ENCODE data around the gene DNAAF1. TPM values are rescaled to one million over a fixed set of nuclear protein-coding genes. Genes with fewer than 3 reads are reported as not detected.
"Not testable (repeated sequence)": the region's sequence is repeated elsewhere in the genome, so short reads cannot be mapped to it uniquely, and the experiment has no call there.

DNAAF1 gene
- total RNA-seq, 3 donors from 2014 or later (not counting 1 experiment from before 2014, with no cell fraction given), result 0.43 to 2.9 (median 0.95) TPM

GRCh38 chr16:84212154-84212553 is 67.0 kb downstream of the DNAAF1 start:
- H3K4me1 ChIP-seq (ENCODE audit: control insufficient read depth, insufficient read depth, low read length), result no peaks in the 10 kb centered on the region
- TF ChIP-seq CTCF (IDR thresholded peaks at IDR 0.05), result no peak
- no peak overlapping the region for H3K27ac ChIP-seq (ENCODE audit: low read length)
- DNase-seq (no peak), ATAC-seq (no peak)
- intact Hi-C loops (cut with micrococcal nuclease), result no loop called here
- Mint-ChIP-seq H3K4me3 (no peak overlapping the region), H3K4me1 (no peaks in the 10 kb centered on the region), H3K27me3 (ENCODE audit: low read depth in 2 of 2) (peaks cover 0 to 3% of the 10 kb centered on the region in 2 donors), H3K27ac (no peak overlapping the region), H3K9me3 (no peaks in the 10 kb centered on the region), H3K36me3 (no peaks in the 10 kb centered on the region)
- no peaks in the 10 kb centered on the region for H3K36me3 ChIP-seq (ENCODE audit: control insufficient read depth, insufficient read depth, low read length)
- 68% methylated on average over 4 of the region's 4 CpGs for WGBS (ENCODE audit: insufficient coverage)
- H3K27me3 ChIP-seq (ENCODE audit: control insufficient read depth, insufficient read depth, low read length), result no peaks in the 10 kb centered on the region
- no peaks in the 10 kb centered on the region for H3K9me3 ChIP-seq (ENCODE audit: control insufficient read depth, insufficient read depth, low read length)
- H3K4me3 ChIP-seq (ENCODE audit: low read length), result no peak overlapping the region

GRCh38 chr16:84212631-84213030 is 67.5 kb downstream of the DNAAF1 start:
- H3K36me3 ChIP-seq (ENCODE audit: control insufficient read depth, insufficient read depth, low read length), result no peaks in the 10 kb centered on the region
- H3K9me3 ChIP-seq (ENCODE audit: control insufficient read depth, insufficient read depth, low read length), result no peaks in the 10 kb centered on the region
- no peak overlapping the region for H3K27ac ChIP-seq (ENCODE audit: low read length)
- TF ChIP-seq CTCF (IDR thresholded peaks at IDR 0.05), result no peak
- no peaks in the 10 kb centered on the region for H3K9me3 Mint-ChIP-seq
- H3K4me3 ChIP-seq (ENCODE audit: low read length), result no peak overlapping the region
- H3K4me1 Mint-ChIP-seq, result no peaks in the 10 kb centered on the region
- H3K27me3 Mint-ChIP-seq (ENCODE audit: low read depth in 2 of 2), result peaks cover 0 to 3% of the 10 kb centered on the region in 2 donors
- 86% methylated on average over 4 of the region's 4 CpGs for WGBS (ENCODE audit: insufficient coverage)
- intact Hi-C loops (cut with micrococcal nuclease), result no loop called here
- H3K4me1 ChIP-seq (ENCODE audit: control insufficient read depth, insufficient read depth, low read length), result no peaks in the 10 kb centered on the region
- no peaks in the 10 kb centered on the region for H3K27me3 ChIP-seq (ENCODE audit: control insufficient read depth, insufficient read depth, low read length)
- H3K4me3 Mint-ChIP-seq, result no peak overlapping the region
- no peak overlapping the region for H3K27ac Mint-ChIP-seq
- DNase-seq, result no peak
- ATAC-seq, result no peak
- H3K36me3 Mint-ChIP-seq, result no peaks in the 10 kb centered on the region

GRCh38 chr16:84214451-84215066 is 69.5 kb downstream of the DNAAF1 start:
- no peaks in the 10 kb centered on the region for H3K9me3 Mint-ChIP-seq
- no peaks in the 10 kb centered on the region for H3K4me1 ChIP-seq (ENCODE audit: control insufficient read depth, insufficient read depth, low read length)
- intact Hi-C loops (cut with micrococcal nuclease), result no loop called here
- no peak for TF ChIP-seq CTCF (IDR thresholded peaks at IDR 0.05)
- no peaks in the 10 kb centered on the region for H3K4me1 Mint-ChIP-seq
- H3K4me3 Mint-ChIP-seq, result no peak overlapping the region
- H3K4me3 ChIP-seq (ENCODE audit: low read length), result no peak overlapping the region
- no peak overlapping the region for H3K27ac Mint-ChIP-seq
- H3K27ac ChIP-seq (ENCODE audit: low read length), result no peak overlapping the region
- no peaks in the 10 kb centered on the region for H3K9me3 ChIP-seq (ENCODE audit: control insufficient read depth, insufficient read depth, low read length)
- peaks cover 0 to 3% of the 10 kb centered on the region in 2 donors for H3K27me3 Mint-ChIP-seq (ENCODE audit: low read depth in 2 of 2)
- no peaks in the 10 kb centered on the region for H3K36me3 ChIP-seq (ENCODE audit: control insufficient read depth, insufficient read depth, low read length)
- DNase-seq (no peak), ATAC-seq (no peak)
- 79% methylated on average over 15 of the region's 15 CpGs for WGBS (ENCODE audit: insufficient coverage)
- no peaks in the 10 kb centered on the region for H3K27me3 ChIP-seq (ENCODE audit: control insufficient read depth, insufficient read depth, low read length)
- H3K36me3 Mint-ChIP-seq, result no peaks in the 10 kb centered on the region

- H3K36me3 Mint-ChIP-seq, result no peaks in the 10 kb centered on the region
- ATAC-seq (no peak), DNase-seq (no peak)
- no peak overlapping the region for H3K27ac Mint-ChIP-seq
- no peaks in the 10 kb centered on the region for H3K9me3 ChIP-seq (ENCODE audit: control insufficient read depth, insufficient read depth, low read length)
- no peaks in the 10 kb centered on the region for H3K9me3 Mint-ChIP-seq
- WGBS (ENCODE audit: insufficient coverage), result 90% methylated on average over 4 of the region's 5 CpGs
- H3K4me3 ChIP-seq (ENCODE audit: low read length), result no peak overlapping the region
- no peaks in the 10 kb centered on the region for H3K36me3 ChIP-seq (ENCODE audit: control insufficient read depth, insufficient read depth, low read length)
- no peaks in the 10 kb centered on the region for H3K4me1 ChIP-seq (ENCODE audit: control insufficient read depth, insufficient read depth, low read length)
- no peaks in the 10 kb centered on the region for H3K4me1 Mint-ChIP-seq
- peaks cover 0 to 3% of the 10 kb centered on the region in 2 donors for H3K27me3 Mint-ChIP-seq (ENCODE audit: low read depth in 2 of 2)
- H3K4me3 Mint-ChIP-seq, result no peak overlapping the region
- intact Hi-C loops (cut with micrococcal nuclease), result no loop called here
- H3K27ac ChIP-seq (ENCODE audit: low read length), result no peak overlapping the region
- no peaks in the 10 kb centered on the region for H3K27me3 ChIP-seq (ENCODE audit: control insufficient read depth, insufficient read depth, low read length)
- no peak for TF ChIP-seq CTCF (IDR thresholded peaks at IDR 0.05)
Measured at GRCh38 chr16:84215531-84215930, 70.4 kb downstream of the DNAAF1 start.

GRCh38 chr16:84216144-84216543 is 71.0 kb downstream of the DNAAF1 start:
- intact Hi-C loops (cut with micrococcal nuclease); H3K27me3 Mint-ChIP-seq (ENCODE audit: low read depth in 2 of 2): not testable (repeated sequence)

More at GRCh38 chr16:84216144-84216543, 71.0 kb downstream of the DNAAF1 start:
- H3K36me3 Mint-ChIP-seq; DNase-seq; H3K27ac ChIP-seq (ENCODE audit: low read length); H3K4me1 Mint-ChIP-seq; H3K4me3 ChIP-seq (ENCODE audit: low read length); H3K27me3 ChIP-seq (ENCODE audit: control insufficient read depth, insufficient read depth, low read length); ATAC-seq; H3K4me3 Mint-ChIP-seq; H3K9me3 ChIP-seq (ENCODE audit: control insufficient read depth, insufficient read depth, low read length); H3K36me3 ChIP-seq (ENCODE audit: control insufficient read depth, insufficient read depth, low read length); H3K4me1 ChIP-seq (ENCODE audit: control insufficient read depth, insufficient read depth, low read length); H3K27ac Mint-ChIP-seq; H3K9me3 Mint-ChIP-seq: not testable (repeated sequence)
- WGBS (ENCODE audit: insufficient coverage), result 87% methylated on average over 3 of the region's 3 CpGs
